Measurements from ENCODE around the gene HOXB1.

Gene HOXB1

GRCh38 chr17:48553190-48553547 is 22.4 kb upstream of the HOXB1 start:
- DNase-seq = no peak

- no peak for DNase-seq
These were observed 21.8 kb upstream of the HOXB1 start for GRCh38 chr17:48552466-48553189.

DNA sequence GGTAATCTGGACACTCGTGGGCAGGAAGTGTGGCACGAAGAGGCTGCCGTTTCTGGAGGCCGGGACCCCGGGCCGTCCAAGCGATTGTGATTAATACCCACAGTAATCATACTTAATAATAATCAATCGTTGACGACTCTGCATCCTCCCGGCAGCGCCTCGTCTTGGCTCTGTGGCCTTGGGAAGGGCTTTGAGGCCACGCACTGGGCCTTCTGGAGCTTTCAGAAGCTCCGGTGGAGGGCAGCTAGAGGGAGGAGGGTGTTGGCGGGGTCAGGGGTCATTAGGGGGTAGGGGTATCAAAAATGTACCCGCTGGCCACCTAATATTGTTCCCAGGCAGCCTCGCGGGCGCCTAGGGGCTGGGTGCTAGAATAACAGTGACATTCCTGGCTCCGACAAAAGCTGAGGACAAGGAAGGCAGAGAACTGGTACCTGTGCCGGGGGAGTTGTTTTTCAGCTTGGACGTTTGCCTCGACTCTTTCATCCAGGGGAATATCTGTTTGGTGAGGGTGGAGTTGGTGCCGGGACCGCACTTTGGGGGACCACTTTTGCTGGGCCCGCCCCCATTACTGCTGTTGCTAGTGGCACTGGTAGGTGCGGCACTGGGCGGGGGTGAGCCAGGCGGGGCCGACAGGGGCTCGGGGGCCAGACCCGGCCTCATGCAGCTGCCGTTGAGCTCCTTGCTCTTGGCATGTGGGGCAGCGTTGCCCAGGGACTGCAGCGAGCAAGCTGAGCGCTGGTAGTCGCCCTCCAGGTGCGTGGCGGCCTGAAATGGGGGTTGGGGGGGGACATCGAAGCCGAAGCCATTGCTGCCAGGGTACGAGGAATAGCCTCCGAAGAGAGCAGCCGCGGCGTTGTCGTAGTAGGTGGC is 21.0 kb upstream of the HOXB1 start:
- no peak for DNase-seq

DNA sequence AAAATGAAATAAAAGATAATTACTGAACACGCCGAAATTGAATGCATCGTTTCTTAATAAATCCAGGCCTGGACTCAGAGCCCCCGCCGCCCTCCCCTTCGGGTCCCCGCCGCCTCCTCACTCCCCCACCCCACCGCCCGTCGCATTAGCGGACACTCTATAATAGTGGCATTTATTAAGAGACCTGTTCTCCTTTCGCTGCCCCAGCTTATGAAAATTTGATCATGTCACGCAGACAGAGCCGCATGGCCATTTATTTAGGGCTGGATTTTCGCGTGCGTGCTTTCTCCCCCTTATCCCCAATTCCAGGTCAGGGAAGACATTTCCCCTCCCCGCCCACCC is 20.4 kb upstream of the HOXB1 start:
- DNase-seq = no peak

GRCh38 chr17:48550502-48551213 is 19.8 kb upstream of the HOXB1 start:
- no peak for DNase-seq

- DNase-seq = no peak
These were observed 19.2 kb upstream of the HOXB1 start for GRCh38 chr17:48549914-48550501.

- DNase-seq = no peak
These were observed 18.4 kb upstream of the HOXB1 start for GRCh38 chr17:48549281-48549630.

DNA sequence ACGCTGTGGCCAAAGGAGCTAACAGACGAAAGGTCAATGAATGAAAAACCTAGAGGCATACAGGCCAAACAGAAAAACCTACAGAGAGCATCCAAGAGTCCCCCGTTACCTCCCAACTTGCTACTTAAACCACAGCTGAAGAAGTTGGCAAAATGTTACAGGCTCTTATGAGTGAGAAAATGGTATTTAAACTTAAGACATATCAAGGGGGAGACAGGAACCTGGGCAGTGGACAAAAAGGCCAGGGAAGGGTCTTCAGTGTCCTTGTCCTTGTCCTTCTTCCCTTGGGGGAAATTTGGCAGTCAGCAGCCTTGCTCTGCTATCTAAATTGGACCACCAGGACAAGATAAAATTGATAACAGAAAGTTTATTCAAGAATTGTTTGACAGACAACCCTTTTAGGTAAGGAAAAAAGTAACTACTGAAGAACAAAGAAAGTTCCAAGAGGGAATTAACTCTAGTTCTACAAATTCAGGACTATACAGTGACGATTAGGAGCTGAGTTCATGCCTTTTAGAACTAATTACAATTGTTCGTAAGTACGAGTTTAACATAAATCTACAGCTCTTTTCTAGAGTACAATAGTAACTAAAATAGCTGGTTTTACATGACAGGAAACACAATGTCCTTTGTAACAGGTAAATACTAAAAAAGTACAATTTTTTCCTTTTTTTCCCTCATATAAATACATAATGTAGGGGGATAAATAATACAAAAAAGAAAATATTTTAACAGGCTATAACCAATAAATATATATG is 17.9 kb upstream of the HOXB1 start:
- no peak for DNase-seq

DNA sequence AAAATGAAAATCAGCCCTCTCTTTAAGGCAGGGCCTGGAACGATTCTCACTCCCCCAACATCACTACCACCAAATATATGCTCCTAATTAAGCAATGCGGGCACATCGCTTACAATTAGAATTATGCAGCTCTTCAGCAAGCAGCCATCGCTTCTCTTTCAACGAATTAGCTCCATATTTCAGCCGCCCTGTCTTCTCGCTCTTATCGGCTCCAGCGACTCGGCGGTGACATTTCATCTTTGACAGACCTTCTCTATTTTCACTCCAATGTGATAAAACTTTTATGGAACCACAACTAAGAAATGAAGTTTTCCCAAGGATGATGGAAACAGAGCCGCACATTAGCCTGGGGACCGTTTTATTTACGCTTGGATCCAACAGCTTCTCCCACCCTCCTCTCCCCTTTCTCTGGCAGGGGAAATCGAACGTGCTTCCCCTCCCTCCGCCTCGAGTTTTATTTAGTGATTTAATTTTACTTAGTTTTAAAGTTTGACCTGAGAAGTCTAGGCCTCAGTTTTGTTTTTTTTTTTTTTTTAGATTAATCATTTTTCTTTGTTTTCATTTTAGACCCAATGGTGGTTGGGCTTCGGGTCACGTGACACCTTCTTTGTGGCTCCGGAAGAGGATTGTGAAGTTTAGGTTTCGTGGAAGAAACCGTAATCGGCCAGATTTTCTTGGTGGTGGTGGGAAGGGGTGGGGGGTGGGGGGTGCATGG is 17.2 kb upstream of the HOXB1 start:
- no peak for DNase-seq

DNA sequence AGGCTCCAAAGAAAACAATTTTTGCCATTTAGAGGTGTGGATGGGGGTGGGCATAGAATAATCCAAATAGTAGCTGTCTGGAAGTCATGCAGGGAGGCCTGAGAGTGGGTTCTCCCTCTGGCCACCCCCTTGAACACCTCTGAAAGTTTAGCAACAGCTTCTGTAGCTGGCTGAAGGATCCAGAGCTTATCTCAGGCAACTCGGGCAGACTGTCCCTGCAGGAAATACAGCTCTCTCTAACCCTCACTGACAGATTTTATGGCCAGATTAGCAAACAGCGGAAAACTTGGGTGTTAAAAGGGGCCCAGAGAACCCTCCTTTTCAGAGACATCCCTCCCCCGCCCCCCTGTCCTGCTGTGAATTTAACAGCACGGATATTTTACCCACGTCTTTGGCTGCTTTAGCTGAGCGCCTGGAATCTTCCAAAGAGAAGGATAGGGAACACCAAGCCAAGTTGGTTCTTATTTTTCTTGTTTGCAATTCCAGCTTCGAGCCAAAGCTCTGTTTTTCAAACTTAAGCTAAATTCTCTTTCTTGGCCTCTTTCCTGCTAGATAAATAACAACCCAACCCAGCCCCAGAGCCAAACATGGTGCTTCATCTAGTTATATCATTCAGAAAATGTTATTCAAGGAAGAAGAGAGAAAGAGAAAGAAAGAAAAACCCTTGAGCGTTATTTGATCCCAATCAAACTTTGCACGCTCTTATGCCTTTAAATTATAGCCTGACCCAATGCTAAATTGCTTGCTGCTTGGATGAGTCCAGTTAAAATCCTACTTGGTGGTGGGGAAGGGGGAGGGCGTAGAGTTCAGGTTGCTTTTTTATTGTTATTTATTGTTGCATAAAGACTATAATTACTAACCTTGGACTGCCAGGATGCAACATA is 16.4 kb upstream of the HOXB1 start:
- no peak for DNase-seq

- DNase-seq = no peak
These were observed 15.5 kb upstream of the HOXB1 start for GRCh38 chr17:48546137-48546923.

DNA sequence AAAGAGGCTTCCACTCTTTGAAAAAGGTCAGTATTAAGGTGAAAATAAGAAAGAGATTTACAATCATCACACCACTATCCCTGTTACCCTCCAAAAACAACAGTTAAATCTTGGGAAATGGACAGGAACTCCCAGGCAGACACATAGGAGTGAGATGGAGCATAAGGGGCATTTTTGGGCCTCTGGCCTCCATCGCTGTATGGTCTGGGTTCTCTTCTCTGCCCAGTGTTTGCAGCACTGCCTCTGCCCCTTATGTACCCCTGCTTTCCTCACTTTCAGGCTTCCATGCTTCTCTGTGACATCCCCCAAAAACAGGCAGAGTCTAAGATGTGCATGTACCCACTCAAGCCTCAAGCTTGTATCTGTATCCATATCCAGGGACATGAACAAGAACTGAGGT is 14.7 kb upstream of the HOXB1 start:
- no peak for DNase-seq

DNA sequence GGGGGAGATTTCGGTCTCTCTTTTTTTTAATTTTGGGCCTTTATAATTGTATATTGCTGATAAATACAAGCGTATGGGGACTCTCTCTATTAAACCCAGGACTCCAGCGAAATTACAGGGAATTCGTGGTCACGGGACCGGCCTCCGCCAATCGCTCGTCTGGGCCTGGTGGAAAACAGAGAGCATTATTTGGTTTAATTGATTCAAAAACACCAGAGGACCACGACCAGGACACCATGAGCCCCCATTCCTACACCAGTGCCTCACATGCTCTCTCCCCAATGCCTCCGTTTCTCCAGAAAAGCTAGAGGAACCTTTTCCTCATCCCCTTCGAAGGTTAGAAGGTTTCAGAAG is 14.2 kb upstream of the HOXB1 start, which contains the start of gene HOXB2:
HOXB2 (minus strand) TSS at position 88 of the 354 bp plus-strand sequence. CDS start 198 bp downstream, outside the sequence.
- DNase-seq = no peak

DNA sequence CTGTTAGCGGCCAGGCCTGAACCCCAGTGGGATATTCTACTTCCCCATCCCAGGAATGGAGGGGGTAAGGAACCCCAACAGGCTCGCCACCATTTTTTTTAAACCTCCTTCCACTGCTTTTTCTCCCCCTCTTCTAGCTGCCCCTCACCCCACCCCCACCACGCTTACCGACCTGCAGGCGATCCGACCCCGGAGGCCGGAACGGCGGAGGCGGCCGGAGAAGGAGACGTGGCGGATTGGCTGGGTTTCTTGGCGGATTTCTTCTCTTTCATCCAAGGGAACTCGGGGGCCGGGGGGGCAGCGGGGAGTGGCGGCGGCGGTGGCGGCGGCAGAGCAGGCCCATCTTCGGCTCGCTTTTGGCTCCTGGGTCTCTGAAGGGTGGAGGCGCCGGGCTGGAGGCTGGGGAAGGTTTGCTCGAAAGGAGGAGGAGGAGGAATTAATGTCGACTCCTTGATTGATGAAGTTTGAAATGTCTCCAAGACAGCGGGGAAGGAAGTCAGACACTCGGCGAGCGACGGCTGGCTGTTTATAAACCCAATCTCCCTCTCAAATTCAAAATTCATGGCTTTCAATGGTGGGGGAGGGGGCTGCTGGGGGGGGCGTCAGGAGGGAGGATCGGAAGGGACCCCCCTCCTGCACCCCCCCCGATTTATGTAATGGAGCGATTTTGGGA is 13.7 kb upstream of the HOXB1 start:
- DNase-seq = no peak

DNA sequence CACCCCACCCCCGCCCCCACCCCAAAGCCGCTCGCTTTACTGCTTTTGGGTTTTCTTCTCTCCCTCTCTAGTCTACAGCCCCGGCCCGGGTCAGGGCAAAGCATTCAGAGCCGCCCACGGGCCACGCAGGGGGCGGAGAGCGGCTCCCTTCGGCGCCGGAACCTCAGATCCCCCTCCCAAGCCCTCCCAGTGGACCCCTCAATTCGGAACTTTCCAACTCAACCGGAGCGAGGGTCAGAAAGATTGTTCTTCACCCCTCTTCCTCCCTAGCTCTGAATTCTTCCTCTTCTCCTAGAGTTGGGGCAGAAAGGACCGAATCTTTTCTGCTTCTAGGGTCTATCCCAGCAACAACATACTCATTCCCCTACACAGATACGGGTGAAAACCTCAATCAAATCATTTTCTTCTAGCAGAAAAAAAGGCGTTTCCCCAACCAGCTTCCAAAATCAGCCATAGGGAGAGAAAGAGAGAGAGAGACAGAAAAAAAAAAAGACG is 13.1 kb upstream of the HOXB1 start:
- DNase-seq = no peak

- no peak for DNase-seq
These were observed 12.5 kb upstream of the HOXB1 start for GRCh38 chr17:48543107-48543853.

DNA sequence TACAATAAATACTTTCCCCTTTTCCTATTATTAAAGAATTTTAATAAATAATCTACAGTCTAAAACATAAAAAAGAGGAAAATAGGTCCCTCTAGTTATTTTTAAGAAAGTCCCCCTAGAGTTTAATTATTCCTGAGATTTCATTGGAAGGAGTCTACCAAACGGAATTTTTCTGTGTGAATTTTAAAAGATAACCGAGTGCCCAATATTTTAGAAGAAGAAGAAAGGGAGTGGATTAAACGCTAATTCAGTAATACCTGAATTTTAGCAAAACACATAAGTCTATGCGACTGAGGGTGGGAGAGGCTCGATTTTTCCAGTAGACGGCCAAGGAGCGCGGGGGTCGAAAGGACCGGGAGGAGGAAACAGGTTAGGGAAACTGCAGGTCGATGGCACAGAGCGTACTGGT is 11.9 kb upstream of the HOXB1 start:
- DNase-seq = no peak

GRCh38 chr17:48542114-48542656 is 11.4 kb upstream of the HOXB1 start:
- no peak for DNase-seq
